AG04449 (cell line): ENCODE results near the gene CAMK4.

ENCODE experiments used
- CTCF ChIA-PET: fragments of 350-600 bp; formaldehyde crosslinking; extraction: SDS; loops from one replicate; lab custom pipeline; 2021; ENCODE audit warnings: antibody characterized with exemption; lab: Yijun Ruan, JAX
- POLR2A ChIA-PET: fragments of 400-600, 350-600 bp; formaldehyde crosslinking; extraction: SDS; loops from one replicate; lab custom pipeline; 2020; ENCODE audit warnings: antibody characterized with exemption, inconsistent platforms; lab: Yijun Ruan, JAX
- DNase-seq: peaks from one replicate; pipeline ENCODE4 v3.0.0-alpha.2; 2010; ENCODE audit warnings: low read depth, low spot score
- H3K4me3 ChIP-seq: 2 replicates; pipeline ENCODE4 v1.5.1; 2011; ENCODE audit warnings: low read depth, mild to moderate bottlenecking, control low read depth, low read length
- TF ChIP-seq, protein P1 (sequence below): IDR thresholded peaks from one replicate; pipeline ENCODE4 v1.5.1; 2011; ENCODE audit warnings: mild to moderate bottlenecking, moderate library complexity, low read length, control low read depth, inconsistent platforms; ENCODE audit not compliant: insufficient read depth; ENCODE audit errors: missing control alignments

Gene CAMK4

DNA sequence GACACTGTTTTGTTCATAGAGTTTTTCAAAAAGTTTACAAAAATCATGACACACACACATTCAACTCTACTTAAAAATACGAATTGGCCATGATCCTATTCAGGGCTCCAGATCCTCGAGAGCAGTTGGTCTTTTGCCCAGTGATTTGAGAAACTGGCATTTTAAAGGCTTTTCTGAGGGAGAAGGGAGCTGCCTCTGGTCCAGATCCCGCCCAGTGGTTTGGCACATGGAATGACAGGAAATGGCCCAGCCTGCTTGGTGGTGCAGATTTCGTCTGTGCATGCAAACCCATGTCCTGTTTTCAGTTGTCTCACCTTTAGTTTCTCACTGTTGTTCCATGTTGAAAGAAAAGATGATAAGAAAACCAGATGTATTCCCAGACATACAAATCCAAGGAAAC is 3.6 kb downstream of the CAMK4 start:
- CTCF ChIA-PET: no interaction called here
- POLR2A ChIA-PET: no interaction called here
- no peak for DNase-seq
- TF ChIP-seq, protein P1, sequence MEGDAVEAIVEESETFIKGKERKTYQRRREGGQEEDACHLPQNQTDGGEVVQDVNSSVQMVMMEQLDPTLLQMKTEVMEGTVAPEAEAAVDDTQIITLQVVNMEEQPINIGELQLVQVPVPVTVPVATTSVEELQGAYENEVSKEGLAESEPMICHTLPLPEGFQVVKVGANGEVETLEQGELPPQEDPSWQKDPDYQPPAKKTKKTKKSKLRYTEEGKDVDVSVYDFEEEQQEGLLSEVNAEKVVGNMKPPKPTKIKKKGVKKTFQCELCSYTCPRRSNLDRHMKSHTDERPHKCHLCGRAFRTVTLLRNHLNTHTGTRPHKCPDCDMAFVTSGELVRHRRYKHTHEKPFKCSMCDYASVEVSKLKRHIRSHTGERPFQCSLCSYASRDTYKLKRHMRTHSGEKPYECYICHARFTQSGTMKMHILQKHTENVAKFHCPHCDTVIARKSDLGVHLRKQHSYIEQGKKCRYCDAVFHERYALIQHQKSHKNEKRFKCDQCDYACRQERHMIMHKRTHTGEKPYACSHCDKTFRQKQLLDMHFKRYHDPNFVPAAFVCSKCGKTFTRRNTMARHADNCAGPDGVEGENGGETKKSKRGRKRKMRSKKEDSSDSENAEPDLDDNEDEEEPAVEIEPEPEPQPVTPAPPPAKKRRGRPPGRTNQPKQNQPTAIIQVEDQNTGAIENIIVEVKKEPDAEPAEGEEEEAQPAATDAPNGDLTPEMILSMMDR: no peak
- no peak overlapping the region for H3K4me3 ChIP-seq

DNA sequence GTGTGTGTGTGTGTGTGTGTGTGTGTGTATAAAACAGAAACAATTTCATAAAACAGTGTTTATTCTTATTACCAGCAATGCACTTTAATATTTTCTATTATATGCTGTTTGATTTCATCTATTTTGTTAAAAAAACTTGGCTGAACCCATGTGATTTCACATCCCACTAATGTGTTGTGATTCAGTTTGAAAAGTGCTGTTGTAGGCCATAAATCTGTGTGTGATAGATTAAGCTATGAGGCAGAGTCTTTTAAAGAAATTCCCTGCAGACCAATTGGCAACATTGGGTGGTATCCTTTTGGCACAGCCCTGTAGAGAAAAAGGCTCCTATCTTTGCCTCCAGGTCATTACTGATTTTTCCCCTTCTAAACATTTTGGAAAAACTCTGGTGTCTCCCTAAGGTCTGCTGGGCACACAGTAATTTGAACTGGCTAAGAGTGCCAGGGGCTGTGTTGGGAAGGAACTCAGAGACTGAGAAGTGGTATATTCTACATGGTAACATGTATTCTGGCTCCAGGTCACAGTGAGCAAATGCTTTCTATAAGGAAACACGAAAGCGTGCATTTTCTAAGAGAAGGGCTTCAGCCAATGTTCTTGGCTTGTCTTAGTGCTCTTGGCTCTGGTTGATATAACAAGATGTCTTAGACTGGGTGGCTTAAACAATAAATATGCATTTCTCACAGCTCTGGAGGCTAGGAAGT is 4.5 kb downstream of the CAMK4 start:
- H3K4me3 ChIP-seq: no peak overlapping the region
- POLR2A ChIA-PET: no interaction called here

DNA sequence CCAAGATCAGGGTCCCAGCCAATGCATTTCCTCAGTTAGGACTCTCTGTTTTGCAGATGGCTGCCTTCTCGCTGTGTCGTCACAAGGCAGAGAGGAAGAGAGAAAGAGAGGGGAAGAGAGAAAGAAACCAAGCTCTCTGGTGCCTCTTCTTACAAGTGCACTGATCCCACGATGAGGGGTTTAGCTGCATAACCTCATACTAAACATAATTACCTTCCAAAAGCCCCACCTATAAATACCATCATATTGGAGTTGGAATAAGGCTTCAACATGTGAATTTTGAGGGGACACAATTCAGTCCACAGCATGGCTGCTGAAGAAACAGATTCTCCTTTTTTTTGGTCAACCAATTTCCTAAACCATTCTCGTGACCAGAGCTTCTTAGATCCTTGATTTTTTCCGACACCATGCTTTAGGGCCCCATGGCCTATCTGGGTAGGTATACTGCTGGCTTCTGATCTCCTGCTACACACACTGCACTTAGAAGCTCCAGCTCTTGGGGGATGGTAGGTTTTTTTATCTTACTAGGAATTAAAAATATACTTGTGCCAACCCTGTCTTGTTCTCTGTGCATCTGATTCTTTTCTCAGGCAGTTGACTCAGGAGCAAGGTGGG is 5.1 kb downstream of the CAMK4 start:
- TF ChIP-seq, protein P1: no peak
- no peak overlapping the region for H3K4me3 ChIP-seq
- CTCF ChIA-PET: interaction anchor here (1.0 kb wide), 1 partner anchor 16 kb away, joined by 3 read pairs; no protein-coding TSS in a partner anchor
- no peak for DNase-seq
- POLR2A ChIA-PET: no interaction called here

More for the DNA sequence above, 4.5 kb downstream of the CAMK4 start:
- no peak for DNase-seq
- TF ChIP-seq, protein P1: no peak
- CTCF ChIA-PET: no interaction called here

DNA sequence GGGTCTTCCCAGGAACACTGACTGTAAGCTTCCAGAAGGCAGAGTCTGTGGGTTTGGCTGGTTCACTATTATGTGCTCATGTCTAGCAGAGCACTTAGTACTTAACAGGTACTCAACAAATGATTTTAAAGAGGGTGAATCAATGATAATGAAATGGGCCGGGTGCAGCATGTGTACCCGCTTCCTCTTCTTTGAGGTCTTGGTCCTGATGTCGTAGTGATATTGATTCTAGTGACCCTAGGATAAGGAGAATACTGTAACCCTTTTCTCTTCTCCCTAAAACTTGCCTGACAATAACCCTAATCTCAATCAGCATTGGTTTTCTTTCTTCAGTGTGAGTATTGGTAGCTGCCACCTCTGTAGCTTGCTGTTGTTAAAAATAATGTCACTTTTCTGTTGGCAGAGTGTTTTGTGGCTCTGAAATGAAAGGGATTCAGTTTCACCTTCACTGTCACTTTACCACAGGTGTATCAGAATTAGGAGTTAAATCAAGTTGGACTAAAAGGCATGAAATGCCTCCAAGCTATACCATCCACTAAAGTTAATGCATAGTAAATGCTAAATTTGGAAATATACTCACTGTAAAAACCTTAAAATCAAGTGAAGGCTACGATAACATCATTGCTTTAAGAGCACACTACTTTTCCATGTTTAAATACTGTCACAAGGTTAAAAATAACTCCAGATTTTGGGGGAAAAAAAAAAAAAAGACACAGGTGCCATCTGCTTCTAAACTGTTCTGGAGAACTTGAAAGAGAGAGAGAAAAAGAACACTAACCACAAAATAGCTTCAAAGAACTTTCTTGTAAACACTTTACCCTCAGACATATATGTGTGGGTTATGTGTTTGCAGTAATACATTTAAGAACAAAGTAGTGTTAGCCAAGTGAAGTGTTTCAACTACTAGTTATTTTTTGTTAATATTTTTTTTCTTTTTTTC is 6.0 kb downstream of the CAMK4 start:
- no peak for DNase-seq
- POLR2A ChIA-PET: no interaction called here
- CTCF ChIA-PET: interaction anchor here (0.6 to 1.0 kb wide), 2 partner anchors 15 to 152 kb away, joined by 3 read pairs; no protein-coding TSS in a partner anchor
- TF ChIP-seq, protein P1: no peak
- H3K4me3 ChIP-seq: no peak overlapping the region

DNA sequence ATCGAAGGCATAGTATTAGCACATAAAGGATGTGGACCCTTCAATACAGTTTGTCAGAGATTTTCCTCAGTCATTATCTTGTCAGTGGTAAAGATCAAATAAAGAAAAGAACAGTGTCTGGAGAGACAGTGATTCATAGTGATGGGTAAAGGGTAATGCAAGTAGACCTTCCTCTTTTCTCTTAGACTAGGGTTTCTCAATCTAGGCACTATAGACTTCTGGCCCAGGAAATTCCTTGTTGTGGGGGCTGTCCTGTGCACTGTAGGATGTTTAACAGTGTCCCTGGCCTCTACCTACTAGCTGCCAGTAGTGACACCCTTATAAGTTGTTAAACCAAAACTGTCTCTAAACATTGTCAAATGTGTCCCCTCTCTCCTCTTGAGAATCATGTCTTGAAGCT is 6.9 kb downstream of the CAMK4 start:
- ChIA-PET CTCF (interaction anchor here (0.6 kb wide), 1 partner anchor 151 kb away, joined by 3 read pairs; no protein-coding TSS in a partner anchor), POLR2A (no interaction called here)
- DNase-seq: no peak
- TF ChIP-seq, protein P1: no peak
- H3K4me3 ChIP-seq: no peak overlapping the region
